HG02588 (cell line): ENCODE measurements around the gene TGFB2.
"Not testable (repeated sequence)": the region's sequence is repeated elsewhere in the genome, so short reads cannot be mapped to it uniquely, and the experiment has no call there.

ENCODE experiments used
- ATAC-seq: cut with Tn5 transposase; IDR thresholded peaks from one replicate; pipeline ENCODE4 v1.9.1; 2021; ENCODE audit warnings: mild to moderate bottlenecking, moderate library complexity; ENCODE audit not compliant: unreplicated experiment

The TGFB2 gene

GRCh38 chr1:218344814-218345672, at the start of gene TGFB2:
TSS of gene TGFB2 (plus strand) at chr1:218345336. CDS start at chr1:218346702, 1,366 bp downstream.
- peak; percentile 36 for ATAC-seq

- no peak for ATAC-seq
Measured at GRCh38 chr1:218296162-218296561, 49.0 kb upstream of the TGFB2 start.

- no peak for ATAC-seq
Measured at GRCh38 chr1:218297461-218297860, 47.7 kb upstream of the TGFB2 start.

GRCh38 chr1:218297867-218298266, 47.3 kb upstream of the TGFB2 start:
- no peak for ATAC-seq

GRCh38 chr1:218298398-218298797, 46.7 kb upstream of the TGFB2 start:
- ATAC-seq, result no peak

GRCh38 chr1:218299416-218299815, 45.7 kb upstream of the TGFB2 start:
- ATAC-seq, result no peak

GRCh38 chr1:218301217-218301616, 43.9 kb upstream of the TGFB2 start:
- ATAC-seq, result no peak

GRCh38 chr1:218302155-218302554, 43.0 kb upstream of the TGFB2 start:
- no peak for ATAC-seq

- no peak for ATAC-seq
Measured at GRCh38 chr1:218303176-218303879, 41.8 kb upstream of the TGFB2 start.

- ATAC-seq, result no peak
Measured at GRCh38 chr1:218304281-218305039, 40.7 kb upstream of the TGFB2 start.

GRCh38 chr1:218305472-218306064, 39.6 kb upstream of the TGFB2 start:
- no peak for ATAC-seq

GRCh38 chr1:218312509-218312908, 32.6 kb upstream of the TGFB2 start:
- ATAC-seq, result no peak

GRCh38 chr1:218314316-218314715, 30.8 kb upstream of the TGFB2 start:
- no peak for ATAC-seq

- no peak for ATAC-seq
Measured at GRCh38 chr1:218315638-218316037, 29.5 kb upstream of the TGFB2 start.

- no peak for ATAC-seq
Measured at GRCh38 chr1:218317061-218317460, 28.1 kb upstream of the TGFB2 start.

GRCh38 chr1:218320182-218320581, 25.0 kb upstream of the TGFB2 start:
- not testable (repeated sequence) for ATAC-seq

GRCh38 chr1:218322762-218323161, 22.4 kb upstream of the TGFB2 start:
- ATAC-seq, result no peak

- ATAC-seq, result no peak
Measured at GRCh38 chr1:218323568-218324225, 21.4 kb upstream of the TGFB2 start.

GRCh38 chr1:218324226-218324580, 20.9 kb upstream of the TGFB2 start:
- no peak for ATAC-seq

GRCh38 chr1:218328769-218329168, 16.4 kb upstream of the TGFB2 start:
- ATAC-seq, result no peak
